ENCODE results near the gene EYA2. TPM values are rescaled to one million over a fixed set of nuclear protein-coding genes. Genes with fewer than 3 reads are reported as not detected.

The EYA2 gene
- total RNA-seq, 1 experiment from 2014 or later: not detected

DNA sequence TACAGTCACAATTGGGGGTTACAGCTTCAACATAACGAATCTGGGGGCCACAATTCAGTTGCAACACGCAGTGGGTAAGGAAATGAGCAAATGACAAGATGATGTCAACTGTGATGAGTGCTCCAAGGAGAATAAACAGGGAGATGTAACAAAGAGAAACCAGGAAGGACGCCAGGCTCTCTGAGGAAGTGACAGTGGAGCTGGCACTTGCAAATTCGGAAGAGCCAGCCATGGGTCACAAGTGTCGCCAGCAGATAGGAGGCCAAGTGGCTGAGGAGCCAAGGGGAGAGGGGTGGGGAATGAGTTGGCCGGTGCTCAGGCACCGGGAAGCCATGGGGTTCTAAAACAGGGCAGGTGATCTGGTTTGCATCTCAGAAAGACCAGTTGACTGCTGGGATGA, 136.4 kb downstream of the EYA2 start:
- H3K36me3 ChIP-seq (ENCODE audit: insufficient read depth, low read length, poor library complexity, severe bottlenecking): no peaks in the 10 kb centered on the region
- H3K4me3 ChIP-seq (ENCODE audit: low read depth, low read length, poor library complexity, severe bottlenecking): no peak overlapping the region
- TF ChIP-seq EZH2 (IDR thresholded peaks at IDR 0.05; ENCODE audit: borderline replicate concordance, low read depth, low read length, poor library complexity, severe bottlenecking): no peak
- TF ChIP-seq, protein P1, sequence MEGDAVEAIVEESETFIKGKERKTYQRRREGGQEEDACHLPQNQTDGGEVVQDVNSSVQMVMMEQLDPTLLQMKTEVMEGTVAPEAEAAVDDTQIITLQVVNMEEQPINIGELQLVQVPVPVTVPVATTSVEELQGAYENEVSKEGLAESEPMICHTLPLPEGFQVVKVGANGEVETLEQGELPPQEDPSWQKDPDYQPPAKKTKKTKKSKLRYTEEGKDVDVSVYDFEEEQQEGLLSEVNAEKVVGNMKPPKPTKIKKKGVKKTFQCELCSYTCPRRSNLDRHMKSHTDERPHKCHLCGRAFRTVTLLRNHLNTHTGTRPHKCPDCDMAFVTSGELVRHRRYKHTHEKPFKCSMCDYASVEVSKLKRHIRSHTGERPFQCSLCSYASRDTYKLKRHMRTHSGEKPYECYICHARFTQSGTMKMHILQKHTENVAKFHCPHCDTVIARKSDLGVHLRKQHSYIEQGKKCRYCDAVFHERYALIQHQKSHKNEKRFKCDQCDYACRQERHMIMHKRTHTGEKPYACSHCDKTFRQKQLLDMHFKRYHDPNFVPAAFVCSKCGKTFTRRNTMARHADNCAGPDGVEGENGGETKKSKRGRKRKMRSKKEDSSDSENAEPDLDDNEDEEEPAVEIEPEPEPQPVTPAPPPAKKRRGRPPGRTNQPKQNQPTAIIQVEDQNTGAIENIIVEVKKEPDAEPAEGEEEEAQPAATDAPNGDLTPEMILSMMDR (conservative IDR thresholded peaks at IDR 0.05; ENCODE audit: low read depth, low read length): no peak
- H3K27ac ChIP-seq (ENCODE audit: low read depth, low read length, poor library complexity, severe bottlenecking): no peak overlapping the region
- peaks cover 6% of the 10 kb centered on the region for H3K27me3 ChIP-seq (replicated peaks; ENCODE audit: insufficient read depth, low read depth, low read length, poor library complexity)
- intact Hi-C loops (cut with micrococcal nuclease; ENCODE audit: unreplicated experiment): no loop called here
- DNase-seq (ENCODE audit: low spot score): no peak
- ChIA-PET CTCF (no interaction called here), POLR2A (ENCODE audit: low non-redundant PET) (no interaction called here)
- no TSS peak for BruUV-seq (replicated peaks)
- no peaks in the 10 kb centered on the region for H3K9me3 ChIP-seq (ENCODE audit: low read depth, low read length, poor library complexity, severe bottlenecking)
- no peaks in the 10 kb centered on the region for H3K4me1 ChIP-seq (ENCODE audit: insufficient read depth, low read length, poor library complexity, severe bottlenecking)

DNA sequence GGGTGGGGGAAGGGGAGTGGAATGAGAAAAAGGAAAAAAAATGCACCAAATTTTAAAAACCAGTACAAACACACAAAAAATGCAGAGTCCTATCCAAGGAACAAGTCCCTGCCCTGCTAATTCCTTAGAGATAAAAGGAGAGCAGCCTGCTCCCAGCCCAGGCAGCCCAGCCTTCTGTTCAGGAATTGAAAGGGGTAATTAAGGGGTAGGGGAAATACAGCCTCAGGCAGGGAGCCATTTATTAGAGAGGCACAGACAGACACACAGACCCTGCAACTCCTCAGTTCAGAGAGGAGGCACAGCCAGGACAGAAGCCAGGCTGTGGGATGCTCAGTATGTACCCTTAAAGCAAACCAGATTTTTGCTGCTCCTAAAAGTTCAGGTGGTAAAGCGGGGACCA, 137.2 kb downstream of the EYA2 start:
- no peaks in the 10 kb centered on the region for H3K27me3 ChIP-seq (replicated peaks; ENCODE audit: insufficient read depth, low read depth, low read length, poor library complexity)
- no peaks in the 10 kb centered on the region for H3K4me1 ChIP-seq (ENCODE audit: insufficient read depth, low read length, poor library complexity, severe bottlenecking)
- intact Hi-C loops (cut with micrococcal nuclease; ENCODE audit: unreplicated experiment): no loop called here
- H3K27ac ChIP-seq (ENCODE audit: low read depth, low read length, poor library complexity, severe bottlenecking): no peak overlapping the region
- ChIA-PET POLR2A (ENCODE audit: low non-redundant PET) (no interaction called here), CTCF (no interaction called here)
- no peaks in the 10 kb centered on the region for H3K9me3 ChIP-seq (ENCODE audit: low read depth, low read length, poor library complexity, severe bottlenecking)
- DNase-seq (ENCODE audit: low spot score): no peak
- H3K36me3 ChIP-seq (ENCODE audit: insufficient read depth, low read length, poor library complexity, severe bottlenecking): no peaks in the 10 kb centered on the region
- BruUV-seq (replicated peaks): no TSS peak
- TF ChIP-seq, protein P1 (conservative IDR thresholded peaks at IDR 0.05; ENCODE audit: low read depth, low read length): no peak
- TF ChIP-seq EZH2 (IDR thresholded peaks at IDR 0.05; ENCODE audit: borderline replicate concordance, low read depth, low read length, poor library complexity, severe bottlenecking): no peak
- H3K4me3 ChIP-seq (ENCODE audit: low read depth, low read length, poor library complexity, severe bottlenecking): no peak overlapping the region

DNA sequence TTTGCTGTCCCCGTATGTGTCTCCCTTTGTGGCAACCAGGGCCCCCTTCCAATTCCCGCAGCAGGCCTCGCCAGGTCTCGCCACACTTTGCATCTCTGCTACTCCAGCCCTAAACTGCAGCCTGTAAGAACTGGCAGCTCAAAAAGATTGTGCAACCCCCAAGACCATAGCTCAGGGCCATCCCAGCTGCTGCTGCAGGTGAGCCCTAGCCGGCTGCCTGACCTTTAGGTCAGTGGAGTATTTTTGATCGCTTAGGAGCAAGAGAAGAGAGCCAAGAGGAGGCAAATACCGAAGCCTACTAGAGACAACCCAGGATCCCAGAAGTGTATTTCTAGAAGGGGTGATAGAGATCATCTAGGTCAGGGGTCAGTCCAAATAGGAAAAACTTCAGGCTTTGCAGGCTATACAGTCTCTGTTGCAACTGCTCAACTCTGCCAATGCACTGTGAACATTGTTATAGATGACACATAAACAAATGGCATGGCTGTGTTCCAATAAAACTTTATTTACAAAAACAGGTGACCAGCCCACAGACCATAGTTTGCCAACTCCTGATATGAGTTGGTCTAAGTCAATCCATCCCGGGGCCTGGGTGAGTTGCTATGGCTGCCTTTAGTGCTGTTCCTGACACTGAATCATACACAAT, 138.4 kb downstream of the EYA2 start:
- H3K27me3 ChIP-seq (replicated peaks; ENCODE audit: insufficient read depth, low read depth, low read length, poor library complexity): no peaks in the 10 kb centered on the region
- no peaks in the 10 kb centered on the region for H3K36me3 ChIP-seq (ENCODE audit: insufficient read depth, low read length, poor library complexity, severe bottlenecking)
- H3K4me1 ChIP-seq (ENCODE audit: insufficient read depth, low read length, poor library complexity, severe bottlenecking): no peaks in the 10 kb centered on the region
- H3K9me3 ChIP-seq (ENCODE audit: low read depth, low read length, poor library complexity, severe bottlenecking): no peaks in the 10 kb centered on the region
- POLR2A ChIA-PET (ENCODE audit: low non-redundant PET): no interaction called here
- CTCF ChIA-PET: no interaction called here
- BruUV-seq (replicated peaks): no TSS peak
- TF ChIP-seq EZH2 (IDR thresholded peaks at IDR 0.05; ENCODE audit: borderline replicate concordance, low read depth, low read length, poor library complexity, severe bottlenecking): no peak
- TF ChIP-seq, protein P1 (conservative IDR thresholded peaks at IDR 0.05; ENCODE audit: low read depth, low read length): no peak
- no peak overlapping the region for H3K4me3 ChIP-seq (ENCODE audit: low read depth, low read length, poor library complexity, severe bottlenecking)
- DNase-seq (ENCODE audit: low spot score): no peak
- intact Hi-C loops (cut with micrococcal nuclease; ENCODE audit: unreplicated experiment): no loop called here
- H3K27ac ChIP-seq (ENCODE audit: low read depth, low read length, poor library complexity, severe bottlenecking): no peak overlapping the region

Data from A673 (cell line).